Right lobe of liver (tissue), 4 donors: ENCODE results near the gene FADD.

Source experiments
- CTCF ChIP-seq, 4 donors: fragments of 200-600 bp in 3 of 4; fragments of 450-650 bp in 1 of 4; IDR thresholded peaks; one replicate each; pipeline versions ENCODE4 v1.5.1 to v1.8.0; 2016 to 2022; ENCODE audit warnings: antibody characterized with exemption in 4 of 4, mild to moderate bottlenecking in 2 of 4
- POLR2A ChIP-seq: fragments of 450-650 bp; IDR thresholded peaks from one replicate; pipeline ENCODE4 v1.6.1; 2017; ENCODE audit warnings: antibody characterized with exemption, mild to moderate bottlenecking
- donor health status: DM: no; HTN: no; CAD: no.
- donor health status: DM: no; HTN: no; CAD: no.
- donor health status: DM: no; HTN: yes; CAD: no.

- TF ChIP-seq CTCF (IDR thresholded peaks at IDR 0.05) (no peak), POLR2A (no peak)
Measured at GRCh38 chr11:70200212-70200844, 2.8 kb upstream of the FADD start.
